ENCODE results near the gene RIOK1.
A peak's percentile ranks its signal among the peaks of the same experiment; 100 is the strongest.

Gene RIOK1

GRCh38 chr6:7406743-7407142 is 17.1 kb downstream of the RIOK1 start:
- FAIRE-seq (no peak), DNase-seq (ENCODE audit: low spot score) (no peak)

- no peak for FAIRE-seq
These were observed 20.1 kb downstream of the RIOK1 start for GRCh38 chr6:7409740-7410139.

GRCh38 chr6:7410851-7411250 is 21.2 kb downstream of the RIOK1 start:
- DNase-seq (ENCODE audit: low spot score) (no peak), FAIRE-seq (no peak)

More at GRCh38 chr6:7409740-7410139, 20.1 kb downstream of the RIOK1 start:
- no peak for DNase-seq (ENCODE audit: low spot score)

GRCh38 chr6:7411328-7411727 is 21.7 kb downstream of the RIOK1 start:
- no peak for DNase-seq (ENCODE audit: low spot score)
- no peak for FAIRE-seq

GRCh38 chr6:7413151-7413823 is 23.7 kb downstream of the RIOK1 start:
- FAIRE-seq (no peak), DNase-seq (ENCODE audit: low spot score) (no peak)

- no peak for DNase-seq (ENCODE audit: low spot score)
- no peak for FAIRE-seq
These were observed 25.2 kb downstream of the RIOK1 start for GRCh38 chr6:7414811-7415210.

GRCh38 chr6:7417684-7418083 is 28.1 kb downstream of the RIOK1 start:
- no peak for FAIRE-seq
- no peak for DNase-seq (ENCODE audit: low spot score)

- FAIRE-seq (no peak), DNase-seq (ENCODE audit: low spot score) (no peak)
These were observed 28.8 kb downstream of the RIOK1 start for GRCh38 chr6:7418238-7418905.

- FAIRE-seq (no peak), DNase-seq (ENCODE audit: low spot score) (no peak)
These were observed 29.5 kb downstream of the RIOK1 start for GRCh38 chr6:7419065-7419464.

- FAIRE-seq: no peak
- DNase-seq (ENCODE audit: low spot score): no peak
These were observed 31.5 kb downstream of the RIOK1 start for GRCh38 chr6:7421066-7421465.

- FAIRE-seq (no peak), DNase-seq (ENCODE audit: low spot score) (no peak)
These were observed 34.5 kb downstream of the RIOK1 start for GRCh38 chr6:7424058-7424457.

- FAIRE-seq (no peak), DNase-seq (ENCODE audit: low spot score) (peak; percentile 9)
These were observed 35.6 kb downstream of the RIOK1 start for GRCh38 chr6:7424967-7425807.

GRCh38 chr6:7425808-7426190 is 36.2 kb downstream of the RIOK1 start:
- DNase-seq (ENCODE audit: low spot score) (no peak), FAIRE-seq (no peak)

GRCh38 chr6:7426447-7427169 is 37.0 kb downstream of the RIOK1 start:
- FAIRE-seq (no peak), DNase-seq (ENCODE audit: low spot score) (no peak)

- DNase-seq (ENCODE audit: low spot score) (no peak), FAIRE-seq (no peak)
These were observed 41.7 kb downstream of the RIOK1 start for GRCh38 chr6:7431313-7431673.

GRCh38 chr6:7431674-7432390 is 42.2 kb downstream of the RIOK1 start:
- no peak for FAIRE-seq

GRCh38 chr6:7432391-7433120 is 42.9 kb downstream of the RIOK1 start:
- FAIRE-seq (no peak), DNase-seq (ENCODE audit: low spot score) (no peak)

More at GRCh38 chr6:7431674-7432390, 42.2 kb downstream of the RIOK1 start:
- no peak for DNase-seq (ENCODE audit: low spot score)

- DNase-seq (ENCODE audit: low spot score) (no peak), FAIRE-seq (no peak)
These were observed 43.6 kb downstream of the RIOK1 start for GRCh38 chr6:7433121-7433617.

- DNase-seq (ENCODE audit: low spot score) (no peak), FAIRE-seq (no peak)
These were observed 45.1 kb downstream of the RIOK1 start for GRCh38 chr6:7434672-7435071.

- FAIRE-seq: no peak
- DNase-seq (ENCODE audit: low spot score): no peak
These were observed 48.4 kb downstream of the RIOK1 start for GRCh38 chr6:7438011-7438410.
